HepG2 (cell line): ENCODE results near the gene SOAT2. TPM values are rescaled to one million over a fixed set of nuclear protein-coding genes. Genes with fewer than 3 reads are reported as not detected.

ENCODE experiments used
- ASH2L ChIP-seq: fragments of 300-600, 200-600 bp; sonication (generic); IDR thresholded peaks from 2 replicates; pipeline ENCODE4 v1.7.0; 2017; ENCODE audit warnings: low read depth, mild to moderate bottlenecking, moderate library complexity, mixed read lengths, low read length; ENCODE audit not compliant: insufficient read length
- CAMTA2 ChIP-seq: sonication (generic); formaldehyde crosslinking; IDR thresholded peaks from 2 replicates; pipeline ENCODE4 v1.4.0; 2020; ENCODE audit warnings: mild to moderate bottlenecking, missing genetic modification reagents, borderline replicate concordance
- CC2D1A ChIP-seq: sonication (generic); formaldehyde crosslinking; IDR thresholded peaks from 2 replicates; pipeline ENCODE4 v1.8.1; 2023; ENCODE audit warnings: mild to moderate bottlenecking, missing genetic modification reagents
- FOXO1 ChIP-seq: sonication (generic); formaldehyde crosslinking; IDR thresholded peaks from 2 replicates; pipeline ENCODE4 v1.4.0; 2020; ENCODE audit warnings: missing genetic modification reagents
- HNF4A ChIP-seq: sonication (generic); formaldehyde crosslinking; IDR thresholded peaks from 2 replicates; pipeline ENCODE4 v1.4.0; 2020; ENCODE audit warnings: missing genetic modification reagents
- SNAI1 ChIP-seq: sonication (generic); formaldehyde crosslinking; IDR thresholded peaks from 2 replicates; pipeline ENCODE4 v1.5.0; 2020; ENCODE audit warnings: mild to moderate bottlenecking, missing genetic modification reagents, borderline replicate concordance
- TBX3 ChIP-seq: fragments of 450-650 bp; IDR thresholded peaks from 2 replicates; pipeline ENCODE4 v1.6.1; 2017; ENCODE audit warnings: antibody characterized with exemption, mild to moderate bottlenecking, inconsistent platforms, borderline replicate concordance
- TEAD3 ChIP-seq: optimal IDR thresholded peaks from 2 replicates; pipeline ENCODE3; 2016; ENCODE audit warnings: borderline replicate concordance
- ZNF136 ChIP-seq: sonication (generic); formaldehyde crosslinking; IDR thresholded peaks from 2 replicates; pipeline ENCODE4 v1.8.1; 2022; ENCODE audit warnings: low read depth, mild to moderate bottlenecking, moderate library complexity, missing genetic modification reagents
- ZNF251 ChIP-seq: sonication (generic); formaldehyde crosslinking; IDR thresholded peaks from 2 replicates; pipeline ENCODE4 v1.9.0; 2021; ENCODE audit warnings: mild to moderate bottlenecking, missing genetic modification reagents
- ZNF672 ChIP-seq: sonication (generic); formaldehyde crosslinking; IDR thresholded peaks from 2 replicates; pipeline ENCODE4 v1.8.1; 2022; ENCODE audit warnings: missing genetic modification reagents
- ZNF766 ChIP-seq: sonication (generic); formaldehyde crosslinking; IDR thresholded peaks from 2 replicates; pipeline ENCODE4 v1.5.0; 2020; ENCODE audit warnings: missing genetic modification reagents, borderline replicate concordance
- ZSCAN9 ChIP-seq: IDR thresholded peaks from 2 replicates; pipeline ENCODE4 v1.6.1; 2016; ENCODE audit warnings: borderline replicate concordance
- polyA plus RNA-seq, 8 experiments: library from polyadenylated mRNA; depleted of rRNA in 3 of 8; stranded (reverse) in 7 of 8; unstranded in 1 of 8; fragments of >200 nt; fragmentation: Illumina TruSeq in 4 of 8; extraction: Trizol in 4 of 8; gene quantifications; 2 replicates each; pipeline versions ENCODE4 v1.2.1 to v1.2.3, GENCODE V29; 2011 to 2016; ENCODE audit warnings: low read depth in 4 of 8, missing spikeins in 1 of 8, mixed read lengths in 1 of 8; ENCODE audit not compliant: insufficient read depth in 1 of 8
- total RNA-seq, 5 experiments: library from RNA; depleted of rRNA; stranded (reverse); fragments of >200 nt; fragmentation: Illumina TruSeq; extraction: Trizol; gene quantifications; 2 replicates each; pipeline ENCODE4 v1.2.3, GENCODE V29; 2016; ENCODE audit warnings: low read depth in 1 of 5
- TF ChIP-seq, protein P1 (sequence below): sonication (generic); formaldehyde crosslinking; IDR thresholded peaks from 2 replicates; pipeline ENCODE4 v1.8.0; 2022; ENCODE audit warnings: missing genetic modification reagents, mild to moderate bottlenecking, moderate library complexity, borderline replicate concordance
- TF ChIP-seq, protein P2 (sequence below): sonication (generic); formaldehyde crosslinking; conservative IDR thresholded peaks from 2 replicates; pipeline ENCODE4 v1.8.0; 2022; ENCODE audit warnings: mild to moderate bottlenecking, moderate library complexity, missing genetic modification reagents
- TF ChIP-seq, protein P3 (sequence below): sonication (generic); formaldehyde crosslinking; IDR thresholded peaks from 2 replicates; pipeline ENCODE4 v1.4.0; 2020; ENCODE audit warnings: missing genetic modification reagents
- TF ChIP-seq, protein P4 (sequence below): IDR thresholded peaks from 2 replicates; pipeline ENCODE4 v1.6.1; 2016; ENCODE audit warnings: missing compliant biosample characterization, missing genetic modification reagents, borderline replicate concordance
- TF ChIP-seq, protein P5 (sequence below): sonication (generic); formaldehyde crosslinking; IDR thresholded peaks from 2 replicates; pipeline ENCODE4 v1.4.0; 2020; ENCODE audit warnings: low read depth, missing genetic modification reagents

SOAT2 gene
- total and polyA plus RNA-seq, 2 of the 13 experiments (the other 11 are each of a cell fraction or from before 2014, with no cell fraction given) = 14.9 to 108 TPM

DNA sequence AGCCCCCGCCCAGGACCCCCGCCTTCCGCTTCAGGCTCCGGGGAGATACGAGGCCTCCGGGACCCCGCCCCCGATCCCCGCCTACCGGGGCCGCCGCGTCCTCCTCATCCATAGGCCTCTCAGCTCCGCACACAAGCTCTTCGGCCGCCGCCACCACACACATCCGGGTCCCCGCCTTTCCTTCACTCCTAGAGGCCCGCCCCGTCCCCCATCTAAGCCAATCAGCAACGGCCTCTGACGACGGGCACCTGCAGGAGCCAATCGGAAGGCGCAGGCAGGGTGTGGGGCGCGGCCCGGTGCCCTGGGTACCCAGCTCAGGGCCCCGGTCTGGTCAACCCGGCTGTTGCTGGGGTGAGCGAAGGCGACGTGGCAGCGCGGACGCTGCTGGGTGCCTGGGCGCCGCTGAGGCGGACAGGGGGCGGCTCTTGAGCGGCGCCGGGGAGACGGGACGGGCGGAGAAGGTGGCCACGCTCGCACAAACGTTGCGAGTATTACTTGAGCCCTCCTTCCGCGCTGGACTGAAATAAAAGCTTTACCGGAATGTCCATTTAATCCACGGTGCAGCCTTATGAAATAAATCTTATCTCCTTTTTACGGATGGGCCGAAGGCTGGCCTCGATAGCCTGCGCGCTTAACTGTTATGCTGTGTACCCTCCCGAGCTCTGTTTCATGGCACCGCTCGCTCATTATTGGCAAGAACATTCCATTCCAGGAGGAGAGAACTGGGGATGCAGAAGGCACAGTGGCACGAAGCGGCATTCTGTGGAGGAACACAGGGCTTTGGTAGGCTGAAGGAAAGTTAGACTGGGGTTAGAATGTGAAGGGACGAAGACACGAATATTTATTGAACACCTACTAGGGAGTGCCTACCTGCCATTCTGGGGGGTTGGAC, 23.8 kb upstream of the SOAT2 start, which contains the start of gene SPRYD3 (continued):
- TF ChIP-seq, protein P1, sequence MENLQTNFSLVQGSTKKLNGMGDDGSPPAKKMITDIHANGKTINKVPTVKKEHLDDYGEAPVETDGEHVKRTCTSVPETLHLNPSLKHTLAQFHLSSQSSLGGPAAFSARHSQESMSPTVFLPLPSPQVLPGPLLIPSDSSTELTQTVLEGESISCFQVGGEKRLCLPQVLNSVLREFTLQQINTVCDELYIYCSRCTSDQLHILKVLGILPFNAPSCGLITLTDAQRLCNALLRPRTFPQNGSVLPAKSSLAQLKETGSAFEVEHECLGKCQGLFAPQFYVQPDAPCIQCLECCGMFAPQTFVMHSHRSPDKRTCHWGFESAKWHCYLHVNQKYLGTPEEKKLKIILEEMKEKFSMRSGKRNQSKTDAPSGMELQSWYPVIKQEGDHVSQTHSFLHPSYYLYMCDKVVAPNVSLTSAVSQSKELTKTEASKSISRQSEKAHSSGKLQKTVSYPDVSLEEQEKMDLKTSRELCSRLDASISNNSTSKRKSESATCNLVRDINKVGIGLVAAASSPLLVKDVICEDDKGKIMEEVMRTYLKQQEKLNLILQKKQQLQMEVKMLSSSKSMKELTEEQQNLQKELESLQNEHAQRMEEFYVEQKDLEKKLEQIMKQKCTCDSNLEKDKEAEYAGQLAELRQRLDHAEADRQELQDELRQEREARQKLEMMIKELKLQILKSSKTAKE (CRISPR knock-in tag) = no peak
- TF ChIP-seq ASH2L (peak; percentile 25), TEAD3 (CRISPR knock-in tag) (peak; percentile 26), ZSCAN9 (peak; percentile 60; the same call in 1 of the 2 replicates), ZNF672 (CRISPR knock-in tag) (no peak), CAMTA2 (CRISPR knock-in tag) (0 out of 2 replicates have a peak, but pooled peaks have one; percentile 3), ZNF251 (no peak), TBX3 (peak; percentile 51; the same call in 1 of the 2 replicates), ZNF766 (CRISPR knock-in tag) (no peak), ZNF136 (CRISPR knock-in tag) (peak; percentile 50; the same call in 1 of the 2 replicates), HNF4A (no peak), SNAI1 (CRISPR knock-in tag) (no peak), CC2D1A (CRISPR knock-in tag) (no peak), FOXO1 (CRISPR knock-in tag) (peak; percentile 59; the same call in 1 of the 2 replicates)
- TF ChIP-seq, protein P2, sequence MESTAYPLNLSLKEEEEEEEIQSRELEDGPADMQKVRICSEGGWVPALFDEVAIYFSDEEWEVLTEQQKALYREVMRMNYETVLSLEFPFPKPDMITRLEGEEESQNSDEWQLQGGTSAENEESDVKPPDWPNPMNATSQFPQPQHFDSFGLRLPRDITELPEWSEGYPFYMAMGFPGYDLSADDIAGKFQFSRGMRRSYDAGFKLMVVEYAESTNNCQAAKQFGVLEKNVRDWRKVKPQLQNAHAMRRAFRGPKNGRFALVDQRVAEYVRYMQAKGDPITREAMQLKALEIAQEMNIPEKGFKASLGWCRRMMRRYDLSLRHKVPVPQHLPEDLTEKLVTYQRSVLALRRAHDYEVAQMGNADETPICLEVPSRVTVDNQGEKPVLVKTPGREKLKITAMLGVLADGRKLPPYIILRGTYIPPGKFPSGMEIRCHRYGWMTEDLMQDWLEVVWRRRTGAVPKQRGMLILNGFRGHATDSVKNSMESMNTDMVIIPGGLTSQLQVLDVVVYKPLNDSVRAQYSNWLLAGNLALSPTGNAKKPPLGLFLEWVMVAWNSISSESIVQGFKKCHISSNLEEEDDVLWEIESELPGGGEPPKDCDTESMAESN (CRISPR knock-in tag) = peak; percentile 87
- TF ChIP-seq, protein P3, sequence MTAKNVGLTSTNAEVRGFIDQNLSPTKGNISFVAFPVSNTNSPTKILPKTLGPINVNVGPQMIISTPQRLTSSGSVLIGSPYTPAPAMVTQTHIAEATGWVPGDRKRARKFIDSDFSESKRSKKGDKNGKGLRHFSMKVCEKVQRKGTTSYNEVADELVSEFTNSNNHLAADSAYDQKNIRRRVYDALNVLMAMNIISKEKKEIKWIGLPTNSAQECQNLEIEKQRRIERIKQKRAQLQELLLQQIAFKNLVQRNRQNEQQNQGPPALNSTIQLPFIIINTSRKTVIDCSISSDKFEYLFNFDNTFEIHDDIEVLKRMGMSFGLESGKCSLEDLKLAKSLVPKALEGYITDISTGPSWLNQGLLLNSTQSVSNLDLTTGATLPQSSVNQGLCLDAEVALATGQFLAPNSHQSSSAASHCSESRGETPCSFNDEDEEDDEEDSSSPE (CRISPR knock-in tag) = no peak
- TF ChIP-seq, protein P4, sequence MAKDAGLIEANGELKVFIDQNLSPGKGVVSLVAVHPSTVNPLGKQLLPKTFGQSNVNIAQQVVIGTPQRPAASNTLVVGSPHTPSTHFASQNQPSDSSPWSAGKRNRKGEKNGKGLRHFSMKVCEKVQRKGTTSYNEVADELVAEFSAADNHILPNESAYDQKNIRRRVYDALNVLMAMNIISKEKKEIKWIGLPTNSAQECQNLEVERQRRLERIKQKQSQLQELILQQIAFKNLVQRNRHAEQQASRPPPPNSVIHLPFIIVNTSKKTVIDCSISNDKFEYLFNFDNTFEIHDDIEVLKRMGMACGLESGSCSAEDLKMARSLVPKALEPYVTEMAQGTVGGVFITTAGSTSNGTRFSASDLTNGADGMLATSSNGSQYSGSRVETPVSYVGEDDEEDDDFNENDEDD (CRISPR knock-in tag) = peak; percentile 70; the same call in 1 of the 2 replicates
- TF ChIP-seq, protein P5, sequence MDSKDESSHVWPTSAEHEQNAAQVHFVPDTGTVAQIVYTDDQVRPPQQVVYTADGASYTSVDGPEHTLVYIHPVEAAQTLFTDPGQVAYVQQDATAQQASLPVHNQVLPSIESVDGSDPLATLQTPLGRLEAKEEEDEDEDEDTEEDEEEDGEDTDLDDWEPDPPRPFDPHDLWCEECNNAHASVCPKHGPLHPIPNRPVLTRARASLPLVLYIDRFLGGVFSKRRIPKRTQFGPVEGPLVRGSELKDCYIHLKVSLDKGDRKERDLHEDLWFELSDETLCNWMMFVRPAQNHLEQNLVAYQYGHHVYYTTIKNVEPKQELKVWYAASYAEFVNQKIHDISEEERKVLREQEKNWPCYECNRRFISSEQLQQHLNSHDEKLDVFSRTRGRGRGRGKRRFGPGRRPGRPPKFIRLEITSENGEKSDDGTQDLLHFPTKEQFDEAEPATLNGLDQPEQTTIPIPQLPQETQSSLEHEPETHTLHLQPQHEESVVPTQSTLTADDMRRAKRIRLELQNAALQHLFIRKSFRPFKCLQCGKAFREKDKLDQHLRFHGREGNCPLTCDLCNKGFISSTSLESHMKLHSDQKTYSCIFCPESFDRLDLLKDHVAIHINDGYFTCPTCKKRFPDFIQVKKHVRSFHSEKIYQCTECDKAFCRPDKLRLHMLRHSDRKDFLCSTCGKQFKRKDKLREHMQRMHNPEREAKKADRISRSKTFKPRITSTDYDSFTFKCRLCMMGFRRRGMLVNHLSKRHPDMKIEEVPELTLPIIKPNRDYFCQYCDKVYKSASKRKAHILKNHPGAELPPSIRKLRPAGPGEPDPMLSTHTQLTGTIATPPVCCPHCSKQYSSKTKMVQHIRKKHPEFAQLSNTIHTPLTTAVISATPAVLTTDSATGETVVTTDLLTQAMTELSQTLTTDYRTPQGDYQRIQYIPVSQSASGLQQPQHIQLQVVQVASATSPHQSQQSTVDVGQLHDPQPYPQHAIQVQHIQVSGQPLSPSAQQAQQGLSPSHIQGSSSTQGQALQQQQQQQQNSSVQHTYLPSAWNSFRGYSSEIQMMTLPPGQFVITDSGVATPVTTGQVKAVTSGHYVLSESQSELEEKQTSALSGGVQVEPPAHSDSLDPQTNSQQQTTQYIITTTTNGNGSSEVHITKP (CRISPR knock-in tag) = no peak; the same call in 1 of the 2 replicates
